ENCODE results near the gene CBX5. TPM values are rescaled to one million over a fixed set of nuclear protein-coding genes. Genes with fewer than 3 reads are reported as not detected.

Gene CBX5
- total and polyA plus RNA-seq, 9 of the 15 experiments (the other 6 are each of a cell fraction or from before 2014, with no cell fraction given) = 32.6 to 102 (median 59.2) TPM

GRCh38 chr12:54306925-54307741 lies 27.2 kb upstream of the CBX5 start (continued):
- TF ChIP-seq ATF6 (CRISPR knock-in tag; IDR thresholded peaks at IDR 0.05) = no peak
- TF ChIP-seq BDP1 (IDR thresholded peaks at IDR 0.05; ENCODE audit: insufficient read depth, insufficient read length) = no peak
- no peak for TF ChIP-seq HMGXB4 (CRISPR knock-in tag; IDR thresholded peaks at IDR 0.05)
- no peak for TF ChIP-seq ZNF184 (CRISPR knock-in tag; IDR thresholded peaks at IDR 0.05)
- 0 out of 2 replicates have a peak, but pooled peaks have one; percentile 19 for TF ChIP-seq CHD2 (IDR thresholded peaks at IDR 0.05; ENCODE audit: low read depth, low read length)
- TF ChIP-seq RBM17 (IDR thresholded peaks at IDR 0.05; ENCODE audit: borderline replicate concordance, low read depth, low read length) = no peak
- TF ChIP-seq ZC3H11A (IDR thresholded peaks at IDR 0.05; ENCODE audit: low read depth, low read length) = no peak
- TF ChIP-seq RBM34 (IDR thresholded peaks at IDR 0.05; ENCODE audit: borderline replicate concordance, insufficient read depth, low read length) = no peak
- no peak for TF ChIP-seq XRCC3 (IDR thresholded peaks at IDR 0.05)
- TF ChIP-seq NCOR1 (IDR thresholded peaks at IDR 0.05) = peak; percentile 64
- peak; percentile 71 for TF ChIP-seq CREM (IDR thresholded peaks at IDR 0.05; ENCODE audit: low read depth)
- peak; percentile 57; the same call in 1 of the 2 replicates for TF ChIP-seq ZKSCAN1 (IDR thresholded peaks at IDR 0.05; ENCODE audit: low read depth, low read length)
- TF ChIP-seq BCOR (IDR thresholded peaks at IDR 0.05) = no peak; the same call in 1 of the 2 replicates
- TF ChIP-seq, protein P1, sequence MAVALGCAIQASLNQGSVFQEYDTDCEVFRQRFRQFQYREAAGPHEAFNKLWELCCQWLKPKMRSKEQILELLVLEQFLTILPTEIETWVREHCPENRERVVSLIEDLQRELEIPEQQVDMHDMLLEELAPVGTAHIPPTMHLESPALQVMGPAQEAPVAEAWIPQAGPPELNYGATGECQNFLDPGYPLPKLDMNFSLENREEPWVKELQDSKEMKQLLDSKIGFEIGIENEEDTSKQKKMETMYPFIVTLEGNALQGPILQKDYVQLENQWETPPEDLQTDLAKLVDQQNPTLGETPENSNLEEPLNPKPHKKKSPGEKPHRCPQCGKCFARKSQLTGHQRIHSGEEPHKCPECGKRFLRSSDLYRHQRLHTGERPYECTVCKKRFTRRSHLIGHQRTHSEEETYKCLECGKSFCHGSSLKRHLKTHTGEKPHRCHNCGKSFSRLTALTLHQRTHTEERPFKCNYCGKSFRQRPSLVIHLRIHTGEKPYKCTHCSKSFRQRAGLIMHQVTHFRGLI (CRISPR knock-in tag; IDR thresholded peaks at IDR 0.05) = no peak
- TF ChIP-seq ARID3A (IDR thresholded peaks at IDR 0.05; ENCODE audit: borderline replicate concordance, low read depth, low read length) = 0 out of 2 replicates have a peak, but pooled peaks have one; percentile 42
- TF ChIP-seq ZNF75A (CRISPR knock-in tag; IDR thresholded peaks at IDR 0.05) = no peak
- peak; percentile 81 for TF ChIP-seq HMGN3 (IDR thresholded peaks at IDR 0.05; ENCODE audit: borderline replicate concordance, extremely low read depth, insufficient read length, low read depth, low read length)
- no peak for TF ChIP-seq E4F1 (CRISPR knock-in tag; IDR thresholded peaks at IDR 0.05; ENCODE audit: borderline replicate concordance)
